Hippocampal formation (tissue), 2 donors: ENCODE results near the gene NABP1.
"Not testable (repeated sequence)": the region's sequence is repeated elsewhere in the genome, so short reads cannot be mapped to it uniquely, and the experiment has no call there.

ENCODE experiments used
- DNase-seq, 2 donors: peaks; one replicate each; lab custom pipeline; 2025; lab: John Stamatoyannopoulos, UW

NABP1 gene

GRCh38 chr2:191677646-191678436 is at the start of gene NABP1:
Gene NABP1, plus strand, starts transcription at chr2:191678136. Its CDS starts 479 bp downstream, at chr2:191678615.
- DNase-seq = peak; percentile 97 to 99

- no peak for DNase-seq
These were observed 48.9 kb upstream of the NABP1 start for GRCh38 chr2:191629001-191629453.

- no peak for DNase-seq
These were observed 47.8 kb upstream of the NABP1 start for GRCh38 chr2:191629976-191630712.

- no peak for DNase-seq
These were observed 46.2 kb upstream of the NABP1 start for GRCh38 chr2:191631754-191632153.

- DNase-seq = no peak
These were observed 45.5 kb upstream of the NABP1 start for GRCh38 chr2:191632426-191632825.

GRCh38 chr2:191634791-191635190 is 43.1 kb upstream of the NABP1 start:
- DNase-seq = no peak

- DNase-seq = no peak
These were observed 42.4 kb upstream of the NABP1 start for GRCh38 chr2:191635333-191636234.

GRCh38 chr2:191636235-191636543 is 41.7 kb upstream of the NABP1 start:
- DNase-seq = no peak

GRCh38 chr2:191636586-191636985 is 41.4 kb upstream of the NABP1 start:
- DNase-seq = no peak

GRCh38 chr2:191637182-191638078 is 40.5 kb upstream of the NABP1 start:
- no peak for DNase-seq

GRCh38 chr2:191638079-191638801 is 39.7 kb upstream of the NABP1 start:
- DNase-seq = no peak

GRCh38 chr2:191638802-191639172 is 39.1 kb upstream of the NABP1 start:
- DNase-seq = no peak

- DNase-seq = no peak
These were observed 36.3 kb upstream of the NABP1 start for GRCh38 chr2:191641609-191642008.

- no peak for DNase-seq
These were observed 35.4 kb upstream of the NABP1 start for GRCh38 chr2:191642541-191642940.

- no peak for DNase-seq
These were observed 34.5 kb upstream of the NABP1 start for GRCh38 chr2:191643429-191643828.

- DNase-seq = not testable (repeated sequence)
These were observed 33.3 kb upstream of the NABP1 start for GRCh38 chr2:191644613-191645012.

GRCh38 chr2:191645032-191645431 is 32.9 kb upstream of the NABP1 start:
- DNase-seq = no peak

GRCh38 chr2:191645434-191646162 is 32.3 kb upstream of the NABP1 start:
- DNase-seq = no peak

GRCh38 chr2:191646163-191646902 is 31.6 kb upstream of the NABP1 start:
- no peak for DNase-seq
